H1 (cell line): ENCODE results near the gene SBDS.
"Not testable (repeated sequence)": the region's sequence is repeated elsewhere in the genome, so short reads cannot be mapped to it uniquely, and the experiment has no call there.

Experiments used
- CTCF ChIP-seq, 3 experiments: IDR thresholded peaks; 1 replicate in 2 of 3; 2 replicates in 1 of 3; pipeline versions ENCODE4 v1.5.1 to v1.6.1; 2011; ENCODE audit warnings: low read length in 3 of 3, mild to moderate bottlenecking in 3 of 3, inconsistent platforms in 2 of 3, low read depth in 1 of 3, moderate library complexity in 1 of 3; ENCODE audit not compliant: insufficient read depth in 1 of 3; ENCODE audit errors: control extremely low read depth in 1 of 3
- EP300 ChIP-seq, 2 experiments: IDR thresholded peaks; 1 replicate in 1 of 2; 2 replicates in 1 of 2; pipeline ENCODE4 v1.6.1; 2011 to 2012; ENCODE audit warnings: low read depth in 2 of 2, low read length in 2 of 2, mild to moderate bottlenecking in 2 of 2, borderline replicate concordance in 1 of 2, inconsistent platforms in 1 of 2, moderate library complexity in 1 of 2
- FOSL1 ChIP-seq: IDR thresholded peaks from 2 replicates; pipeline ENCODE4 v1.6.1; 2011; ENCODE audit warnings: mild to moderate bottlenecking, low read depth, low read length, moderate library complexity; ENCODE audit not compliant: insufficient read depth
- JUN ChIP-seq: IDR thresholded peaks from 2 replicates; pipeline ENCODE4 v1.6.1; 2011; ENCODE audit warnings: low read depth, mild to moderate bottlenecking, improper control_type of control experiment, low read length
- POLR2A ChIP-seq, 2 experiments: IDR thresholded peaks; 1 replicate in 1 of 2; 2 replicates in 1 of 2; pipeline ENCODE4 v1.6.1; 2011; ENCODE audit warnings: low read depth in 2 of 2, low read length in 2 of 2, mild to moderate bottlenecking in 2 of 2; ENCODE audit errors: control extremely low read depth in 1 of 2
- POLR2AphosphoS5 ChIP-seq: IDR thresholded peaks from 2 replicates; pipeline ENCODE4 v1.6.1; 2011; ENCODE audit warnings: low read depth, low read length
- SP1 ChIP-seq: IDR thresholded peaks from 2 replicates; pipeline ENCODE4 v1.6.1; 2011; ENCODE audit warnings: low read depth, low read length
- SUZ12 ChIP-seq: fragments of 200-600 bp; sonication (generic); IDR thresholded peaks from 2 replicates; pipeline ENCODE4 v1.6.1; 2012; ENCODE audit warnings: mild to moderate bottlenecking, inconsistent platforms, low read length, moderate library complexity, mixed read lengths

- not testable (repeated sequence) for TF ChIP-seq CTCF (IDR thresholded peaks at IDR 0.05; ENCODE audit: control extremely low read depth in 1 of 3, insufficient read depth in 1 of 3, low read depth in 1 of 3, low read length in 3 of 3); FOSL1; POLR2AphosphoS5; EP300 (IDR thresholded peaks at IDR 0.05; ENCODE audit: borderline replicate concordance in 1 of 2, low read depth in 2 of 2, low read length in 2 of 2); JUN; POLR2A (IDR thresholded peaks at IDR 0.05; ENCODE audit: control extremely low read depth in 1 of 2, low read depth in 2 of 2, low read length in 2 of 2); SUZ12; SP1
These were observed 5.8 kb downstream of the SBDS start for GRCh38 chr7:66989552-66989951.
